Stimulated activated CD4-positive, alpha-beta T cell treated with anti-CD3 and anti-CD28 coated beads, Interleukin-4, amount 100 ng/mL, for 24 hours (primary cell): ENCODE results near the gene SMIM26.
A peak's percentile ranks its signal among the peaks of the same experiment; 100 is the strongest.
"Not testable (repeated sequence)": the region's sequence is repeated elsewhere in the genome, so short reads cannot be mapped to it uniquely, and the experiment has no call there.

ENCODE experiments used
- DNase-seq: peaks from one replicate; pipeline ENCODE4 v3.0.0-alpha.2; 2020

The SMIM26 gene

GRCh38 chr20:18566892-18567738 lies at the start of gene SMIM26:
TSS of gene SMIM26 (plus strand) at chr20:18567432. CDS start at chr20:18567479, 47 bp downstream.
- peak; percentile 96 for DNase-seq

GRCh38 chr20:18522066-18522465 lies 45.2 kb upstream of the SMIM26 start:
- DNase-seq, result not testable (repeated sequence)

GRCh38 chr20:18523066-18523465 lies 44.2 kb upstream of the SMIM26 start:
- no peak for DNase-seq

GRCh38 chr20:18524646-18525045 lies 42.6 kb upstream of the SMIM26 start:
- DNase-seq, result no peak

- DNase-seq, result not testable (repeated sequence)
Observed at GRCh38 chr20:18526761-18527160, 40.5 kb upstream of the SMIM26 start.

- no peak for DNase-seq
Observed at GRCh38 chr20:18527339-18527738, 39.9 kb upstream of the SMIM26 start.

GRCh38 chr20:18527836-18528235 lies 39.4 kb upstream of the SMIM26 start:
- no peak for DNase-seq

GRCh38 chr20:18529041-18529440 lies 38.2 kb upstream of the SMIM26 start:
- no peak for DNase-seq

GRCh38 chr20:18532626-18533025 lies 34.6 kb upstream of the SMIM26 start:
- no peak for DNase-seq

- DNase-seq, result no peak
Observed at GRCh38 chr20:18533491-18533890, 33.7 kb upstream of the SMIM26 start.

- DNase-seq, result no peak
Observed at GRCh38 chr20:18533978-18534644, 33.1 kb upstream of the SMIM26 start.

- no peak for DNase-seq
Observed at GRCh38 chr20:18537651-18538050, 29.6 kb upstream of the SMIM26 start.

GRCh38 chr20:18541741-18542140 lies 25.5 kb upstream of the SMIM26 start:
- DNase-seq, result no peak

GRCh38 chr20:18543216-18543615 lies 24.0 kb upstream of the SMIM26 start:
- DNase-seq, result no peak

GRCh38 chr20:18543932-18544331 lies 23.3 kb upstream of the SMIM26 start:
- DNase-seq, result no peak

- DNase-seq, result no peak
Observed at GRCh38 chr20:18545566-18545965, 21.7 kb upstream of the SMIM26 start.

- no peak for DNase-seq
Observed at GRCh38 chr20:18548465-18548864, 18.8 kb upstream of the SMIM26 start.

- no peak for DNase-seq
Observed at GRCh38 chr20:18553746-18554145, 13.5 kb upstream of the SMIM26 start.

- DNase-seq, result no peak
Observed at GRCh38 chr20:18567739-18568091, 483 bp downstream of the SMIM26 start.

- DNase-seq, result no peak
Observed at GRCh38 chr20:18571009-18571408, 3.8 kb downstream of the SMIM26 start.

- no peak for DNase-seq
Observed at GRCh38 chr20:18571578-18571977, 4.3 kb downstream of the SMIM26 start.

- no peak for DNase-seq
Observed at GRCh38 chr20:18577942-18578341, 10.7 kb downstream of the SMIM26 start.

GRCh38 chr20:18578581-18578980 lies 11.3 kb downstream of the SMIM26 start:
- DNase-seq, result no peak

- DNase-seq, result no peak
Observed at GRCh38 chr20:18580012-18580411, 12.8 kb downstream of the SMIM26 start.
